HEK293T (cell line): ENCODE data around the gene MMS19.

ENCODE experiments used
- ARNT ChIP-seq: fragments of 450-650 bp; IDR thresholded peaks from 2 replicates; pipeline ENCODE4 v1.6.1; 2017; ENCODE audit warnings: mild to moderate bottlenecking
- CTBP1 ChIP-seq: fragments of 450-650 bp; IDR thresholded peaks from 2 replicates; pipeline ENCODE4 v1.6.1; 2016; ENCODE audit warnings: borderline replicate concordance
- FOXM1 ChIP-seq: fragments of 450-650 bp; IDR thresholded peaks from 2 replicates; pipeline ENCODE4 v1.6.1; 2017; ENCODE audit warnings: mild to moderate bottlenecking, borderline replicate concordance
- SUZ12 ChIP-seq: fragments of 450-650 bp; IDR thresholded peaks from 2 replicates; pipeline ENCODE4 v1.6.1; 2016; ENCODE audit warnings: mild to moderate bottlenecking
- TARDBP ChIP-seq: fragments of 450-650 bp; IDR thresholded peaks from 2 replicates; pipeline ENCODE4 v1.6.1; 2016

DNA sequence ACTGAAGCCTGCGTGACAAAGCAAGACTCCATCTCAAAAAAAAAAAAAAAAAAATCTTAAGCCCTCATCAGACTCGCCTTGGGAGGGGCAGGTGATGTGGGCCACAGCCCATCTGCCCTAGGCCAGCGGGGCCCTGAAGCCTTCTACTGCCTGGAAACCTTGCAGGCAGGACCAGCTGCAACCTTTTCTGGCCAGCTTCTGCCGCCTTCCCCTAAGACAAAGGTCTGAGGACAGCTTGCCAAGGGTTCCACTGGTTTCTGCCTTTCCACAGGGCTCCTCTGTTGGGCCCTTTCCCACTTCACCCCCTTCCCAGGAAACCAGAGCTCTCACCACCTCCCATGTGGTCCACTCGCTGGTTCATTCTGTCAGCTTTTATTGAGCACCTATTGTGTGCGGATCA is 35.7 kb upstream of the MMS19 start:
- TF ChIP-seq ARNT: no peak
- TF ChIP-seq SUZ12: no peak
- no peak for TF ChIP-seq CTBP1
- no peak for TF ChIP-seq FOXM1
- TF ChIP-seq TARDBP: no peak
